Skin of body (tissue), 2 donors: ENCODE data around the gene GOT1. TPM values are rescaled to one million over a fixed set of nuclear protein-coding genes. Genes with fewer than 3 reads are reported as not detected.

Experiments
- DNase-seq: peaks from one replicate; lab custom pipeline; 2025; lab: John Stamatoyannopoulos, UW
- total RNA-seq: library from RNA; depleted of rRNA; stranded (reverse); fragments of >200 nt; gene quantifications from one replicate; pipeline ENCODE4 v1.2.3, GENCODE V29; 2014

GOT1 gene
- total RNA-seq = 15.2 TPM

DNA sequence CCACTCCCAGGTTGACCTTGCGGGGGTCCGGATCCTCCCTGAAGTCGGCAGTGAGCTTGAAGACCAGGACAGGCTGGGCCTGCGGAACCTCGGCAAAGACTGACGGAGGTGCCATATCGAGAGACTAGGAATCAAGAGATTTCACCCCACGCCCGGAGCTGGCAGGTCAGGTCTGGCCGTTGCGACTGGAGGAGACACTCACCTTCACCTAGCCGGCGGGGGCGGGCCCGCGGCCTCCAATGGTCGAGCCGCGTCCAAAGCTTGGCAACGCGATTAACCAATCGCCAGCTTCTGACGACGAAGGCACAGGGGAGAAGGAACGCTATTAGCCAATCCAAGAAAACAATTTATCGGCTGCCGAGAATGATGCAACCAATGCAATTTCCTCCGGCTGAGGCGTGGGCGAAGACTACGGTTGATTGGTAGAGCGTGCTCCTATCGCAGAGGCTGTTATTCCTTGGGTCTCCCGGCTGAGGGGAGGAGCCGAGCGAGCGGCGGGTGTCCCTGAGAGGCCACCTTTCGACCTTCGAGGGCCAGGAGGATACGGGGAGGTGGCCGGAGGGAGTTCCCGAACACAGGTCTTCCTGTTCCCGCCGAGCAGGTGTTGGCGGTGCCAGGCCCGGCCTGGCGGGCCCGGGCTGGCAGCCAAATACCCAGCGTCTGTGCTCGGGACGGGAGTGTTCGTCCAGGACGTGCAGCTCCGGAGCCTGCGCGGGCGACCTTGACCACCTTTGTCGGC, at the start of gene GOT1:
GOT1 (minus strand) TSS at position 174 of the 739 bp plus-strand sequence; CDS start at position 115, 59 bp downstream.
- DNase-seq = peak; percentile 99

DNA sequence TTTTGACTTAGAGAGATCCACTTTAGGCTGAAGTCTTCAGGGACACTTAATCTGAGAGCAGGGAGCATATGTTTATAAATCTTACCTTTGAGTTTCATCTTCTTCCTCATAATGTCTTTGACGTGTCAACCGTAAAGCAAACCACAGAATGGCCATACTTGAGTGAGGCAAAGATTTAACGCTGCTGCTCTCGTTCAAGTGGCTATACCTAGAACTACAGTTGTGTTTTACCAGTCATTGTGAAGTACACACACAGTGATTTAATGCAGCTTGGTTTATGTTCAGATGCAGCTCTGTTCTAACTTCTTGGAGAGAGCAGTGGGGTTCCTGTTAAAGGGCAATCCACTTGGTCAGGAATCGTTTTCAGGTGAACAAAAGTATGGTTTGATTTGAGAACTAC, 39.9 kb upstream of the GOT1 start:
- DNase-seq = no peak

DNA sequence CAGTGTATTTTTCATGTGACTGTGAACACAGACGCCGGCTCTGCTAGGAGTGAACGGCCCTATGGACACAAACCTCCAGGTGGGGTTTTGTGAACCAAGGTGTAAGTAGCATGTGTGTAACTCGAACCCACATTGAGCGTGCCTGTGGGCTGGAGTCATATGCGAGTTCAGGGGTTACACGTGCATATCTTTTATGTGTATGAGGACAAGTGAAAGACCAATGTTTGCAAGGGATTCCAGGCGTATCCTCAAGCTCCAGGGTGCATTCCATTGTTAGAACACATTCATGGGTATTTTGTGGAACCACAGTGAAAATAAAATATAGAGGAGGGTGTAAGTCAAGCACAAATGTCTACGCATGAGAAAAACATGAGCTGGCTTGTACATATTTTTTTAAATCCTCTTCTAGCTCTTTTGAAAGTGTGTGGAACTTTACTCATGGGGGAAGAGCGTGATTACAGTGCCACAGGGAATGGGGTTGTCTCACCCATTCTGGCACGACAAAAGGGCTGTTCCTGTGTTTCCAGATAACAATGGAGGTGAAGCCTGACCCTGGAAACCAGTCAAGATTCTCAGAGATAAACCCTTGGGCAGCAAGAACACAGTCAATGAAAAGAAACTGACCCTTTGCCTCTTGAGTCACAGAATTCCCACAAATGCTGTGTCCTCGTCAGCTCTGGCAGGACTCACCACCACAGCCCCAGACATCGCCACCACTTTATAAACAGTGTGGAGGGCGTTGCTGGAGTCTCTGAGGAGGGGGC, 37.0 kb upstream of the GOT1 start:
- no peak for DNase-seq

DNA sequence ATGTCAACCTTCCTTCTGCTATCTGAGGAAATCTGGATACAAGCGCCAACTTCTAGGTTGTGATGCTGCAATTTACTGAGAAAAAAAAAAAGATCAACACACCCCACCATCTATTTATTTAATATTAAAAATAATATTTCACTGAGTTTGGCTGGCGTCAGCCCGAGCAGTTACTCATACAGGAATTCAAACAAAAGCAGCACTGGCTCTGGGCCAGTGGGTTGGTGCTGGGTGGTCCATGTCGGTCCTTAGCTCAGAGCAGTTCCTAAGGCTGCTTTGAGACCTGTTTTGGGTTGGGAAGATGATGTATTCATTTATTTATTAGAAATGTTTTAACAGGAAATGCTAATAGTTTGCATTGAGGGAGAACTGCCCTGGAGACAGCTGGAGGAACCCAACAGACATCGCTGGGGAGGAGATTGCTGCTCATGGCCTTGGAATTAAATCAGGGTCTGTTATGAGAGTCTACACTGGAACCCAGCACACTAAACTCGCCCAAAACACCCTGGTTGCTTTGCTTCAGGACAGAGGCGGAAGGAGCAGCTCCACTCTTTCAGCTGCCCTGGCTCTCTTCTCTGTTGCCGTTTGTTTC, 36.3 kb upstream of the GOT1 start:
- DNase-seq = no peak

DNA sequence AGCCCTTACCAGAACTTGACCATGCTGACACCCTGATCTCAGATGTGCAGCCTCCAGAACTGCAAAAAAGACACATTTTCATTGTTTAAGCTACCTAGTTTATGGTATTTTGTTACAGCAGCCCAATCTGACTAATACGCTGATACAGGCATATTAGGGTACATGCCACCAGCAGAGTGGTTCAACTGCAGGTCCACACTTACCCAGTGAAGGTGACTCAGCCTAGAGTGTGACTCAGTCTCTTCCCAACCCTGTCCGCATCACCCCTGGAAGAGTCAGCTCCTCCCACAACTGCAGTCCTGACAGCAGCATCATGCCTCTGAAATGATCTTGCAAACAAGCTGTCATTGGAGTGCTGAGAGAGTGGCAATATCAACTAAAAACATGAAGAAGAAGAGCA, 30.8 kb upstream of the GOT1 start:
- no peak for DNase-seq

DNA sequence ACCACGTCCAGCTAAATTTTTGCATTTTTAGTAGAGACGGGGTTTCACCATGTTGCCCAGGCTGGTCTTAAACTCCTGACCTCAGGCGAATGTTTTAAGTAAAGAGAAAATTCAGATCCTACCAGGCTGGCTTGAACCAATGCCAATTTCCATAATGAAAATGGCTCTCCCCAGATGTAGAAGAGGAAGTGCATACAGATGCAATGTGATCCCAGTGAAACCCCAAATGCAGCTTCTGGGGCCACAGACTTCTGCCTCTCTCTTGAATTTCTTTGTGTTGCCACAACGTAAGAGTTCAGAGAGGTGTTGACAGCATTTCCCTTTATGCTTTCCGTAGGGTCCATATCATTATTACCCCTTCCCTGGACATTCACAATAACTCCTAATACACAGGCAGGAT, 29.6 kb upstream of the GOT1 start:
- no peak for DNase-seq

DNA sequence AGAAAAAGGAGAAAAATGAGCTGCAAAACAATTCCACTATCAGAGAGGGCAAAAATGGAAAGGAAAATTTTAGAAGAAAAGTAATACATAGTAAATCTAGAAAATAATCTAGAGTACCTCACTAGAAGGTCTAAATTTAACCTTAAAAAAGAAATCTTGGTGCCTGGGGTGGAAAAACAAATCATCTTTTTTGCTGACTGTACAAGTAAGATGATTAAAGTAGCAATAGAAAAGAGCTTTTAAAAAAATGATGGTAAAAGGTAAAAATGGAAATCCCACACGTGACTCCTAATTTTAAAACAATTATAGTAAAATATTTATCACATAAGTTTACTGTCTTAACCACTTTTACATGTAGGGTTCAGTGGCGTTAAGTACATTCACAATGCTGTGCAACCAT, 28.8 kb upstream of the GOT1 start:
- DNase-seq = no peak

DNA sequence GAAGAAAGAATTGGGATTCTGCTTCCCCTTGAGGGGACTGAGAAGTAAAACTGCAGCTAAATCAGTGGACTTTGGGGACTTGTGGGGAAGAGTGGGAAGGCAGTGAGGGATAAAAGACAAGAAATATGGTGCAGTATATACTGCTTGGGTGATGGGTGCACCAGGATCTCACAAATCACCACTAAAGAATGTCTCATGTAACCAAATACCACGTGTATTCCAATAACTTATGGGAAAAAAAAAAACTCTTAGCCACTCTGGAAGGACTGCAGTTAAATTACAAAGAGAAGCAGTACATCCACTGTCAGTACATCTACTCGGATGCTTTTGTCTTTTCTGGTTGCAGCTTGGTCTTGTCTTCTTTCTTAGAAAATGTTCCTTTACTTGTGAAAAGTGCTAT, 27.4 kb upstream of the GOT1 start:
- no peak for DNase-seq

DNA sequence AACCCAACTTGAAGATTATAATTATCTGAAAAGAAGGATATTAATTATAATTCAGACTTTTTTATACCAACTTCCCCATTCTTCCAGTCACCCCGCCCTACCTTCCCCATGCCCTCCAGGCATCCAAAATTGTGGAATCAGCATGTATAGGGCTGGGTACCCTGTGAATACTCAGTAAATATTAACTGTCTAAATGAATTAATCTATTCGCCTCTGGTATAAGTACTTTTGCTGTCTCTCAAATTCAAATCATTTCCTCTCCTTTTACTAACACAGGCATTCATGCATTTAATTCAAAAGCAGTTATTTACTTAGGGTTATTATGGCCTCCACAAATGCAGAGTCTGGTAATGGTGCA, 26.5 kb upstream of the GOT1 start:
- DNase-seq = no peak

DNA sequence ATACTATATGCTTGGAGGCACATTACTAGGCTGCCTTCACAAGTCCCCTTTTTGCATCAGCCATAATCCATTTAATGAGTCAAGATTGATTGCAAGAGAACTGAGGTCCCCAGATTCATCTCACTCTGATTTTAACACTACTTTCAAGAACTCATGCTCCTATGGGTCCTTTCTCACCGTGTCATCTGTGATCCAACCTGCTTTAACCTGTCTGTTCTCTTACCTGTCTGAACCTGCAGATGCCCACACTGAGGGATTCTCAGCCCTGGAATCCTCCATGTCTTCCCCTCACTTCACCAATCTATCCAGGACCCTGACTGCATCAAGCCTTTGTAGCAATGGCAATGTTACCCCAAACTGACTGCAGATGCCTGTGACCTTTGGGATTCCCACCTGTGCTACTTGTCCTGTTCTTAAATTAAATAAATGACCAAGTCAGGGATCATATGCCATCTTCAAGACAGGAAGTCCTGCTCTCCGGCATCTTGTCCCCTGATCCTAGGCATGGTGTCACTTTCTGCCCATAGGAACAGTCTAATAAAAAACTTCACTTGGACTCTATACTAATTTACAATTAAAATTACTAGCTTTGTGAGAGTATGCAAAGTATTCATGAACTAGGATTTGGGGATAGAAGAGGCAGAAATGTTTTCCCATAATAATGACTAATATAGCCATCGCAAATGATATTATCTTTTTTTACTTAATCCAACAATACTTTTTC, 25.9 kb upstream of the GOT1 start:
- DNase-seq = no peak

DNA sequence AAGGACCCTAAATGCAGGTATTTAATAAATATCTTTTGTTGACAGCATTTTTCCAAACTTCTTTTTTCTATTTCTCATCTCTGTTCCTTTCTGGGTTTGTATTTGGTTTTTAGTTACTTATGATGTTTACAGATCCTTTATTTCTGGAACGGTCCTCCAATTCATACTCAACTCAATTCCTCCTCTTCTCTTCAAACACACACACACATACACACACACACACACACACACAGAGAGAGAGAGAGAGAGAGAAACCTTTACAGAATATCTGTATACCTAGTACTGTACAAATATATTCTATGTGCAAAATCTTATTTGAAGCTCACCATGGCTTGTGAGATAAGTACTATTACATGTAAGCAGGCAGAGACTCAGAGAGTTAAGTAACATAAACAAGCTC, 21.6 kb upstream of the GOT1 start:
- no peak for DNase-seq

DNA sequence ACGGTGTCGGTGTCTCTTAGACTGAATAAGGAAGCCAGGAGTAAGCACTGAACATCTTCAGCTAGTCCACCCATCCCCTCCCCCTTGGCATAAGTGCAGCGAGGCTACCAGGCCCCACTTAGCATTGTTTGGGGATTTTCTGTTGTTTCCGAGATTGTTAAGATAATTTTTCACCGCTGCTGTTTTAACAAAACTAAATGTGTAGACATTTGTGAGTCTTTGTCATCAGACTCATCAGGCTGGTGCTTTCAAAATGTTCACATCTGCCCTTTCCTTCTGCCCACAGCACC, 21.0 kb upstream of the GOT1 start:
- no peak for DNase-seq

DNA sequence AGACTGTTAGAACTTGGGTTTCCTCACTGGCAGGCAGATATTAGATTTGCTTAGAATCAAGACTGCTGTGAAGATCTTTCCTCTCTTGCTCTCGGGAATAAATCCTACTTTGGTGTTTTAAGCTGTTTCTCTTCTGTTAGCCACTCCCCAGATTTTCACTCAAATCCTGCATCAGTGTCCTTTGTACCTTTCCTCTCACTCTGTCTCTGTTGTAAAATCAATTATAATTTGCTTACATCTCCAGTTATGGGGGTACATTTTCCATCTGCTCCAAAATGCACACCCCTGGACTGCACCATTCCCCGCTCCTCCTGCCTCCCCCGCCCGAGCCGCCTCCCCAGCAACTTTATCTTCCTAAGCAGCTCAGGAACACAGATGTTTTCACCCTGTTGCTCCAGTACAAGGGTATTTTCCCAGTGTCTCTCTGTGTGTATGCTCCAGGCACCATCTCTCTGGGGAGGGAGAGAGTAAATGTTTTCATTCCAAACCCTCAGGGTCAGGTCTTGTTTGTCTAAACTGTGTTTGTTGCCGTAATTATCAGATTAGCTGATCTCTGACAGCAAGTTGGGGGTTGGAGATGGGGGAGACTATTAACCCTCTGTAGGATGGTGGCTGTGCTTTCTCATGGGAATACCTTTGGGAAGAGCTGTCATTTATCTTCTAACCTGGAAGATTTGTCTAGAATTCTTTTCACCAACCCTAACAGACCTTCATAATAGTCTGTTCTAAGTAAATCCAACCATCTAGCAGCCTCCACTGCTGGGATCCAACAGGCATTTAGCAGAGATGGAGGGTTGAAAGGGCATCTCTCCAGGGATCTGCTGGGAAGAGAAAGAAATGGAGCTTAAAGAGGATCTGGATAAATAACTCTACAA, 20.4 kb upstream of the GOT1 start:
- no peak for DNase-seq

DNA sequence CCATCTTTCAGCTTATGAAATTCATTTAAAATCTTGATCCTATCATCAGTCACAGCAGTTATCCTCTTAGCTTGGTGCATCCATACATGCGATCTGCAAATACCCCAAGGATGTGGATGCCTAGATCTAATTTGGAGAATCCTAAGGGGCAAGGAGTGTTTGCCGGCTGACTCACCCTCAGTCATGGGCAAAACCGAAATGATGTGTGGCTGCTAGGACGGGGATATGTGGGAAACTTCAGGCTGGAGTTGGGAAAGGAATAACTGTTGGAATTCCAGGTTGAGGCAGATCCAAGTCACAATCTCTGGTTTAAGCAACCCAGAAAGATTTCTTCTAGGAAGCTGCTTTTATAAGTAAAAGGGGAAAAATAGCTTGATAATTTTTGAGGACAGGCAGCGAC, 19.7 kb upstream of the GOT1 start:
- DNase-seq = no peak

DNA sequence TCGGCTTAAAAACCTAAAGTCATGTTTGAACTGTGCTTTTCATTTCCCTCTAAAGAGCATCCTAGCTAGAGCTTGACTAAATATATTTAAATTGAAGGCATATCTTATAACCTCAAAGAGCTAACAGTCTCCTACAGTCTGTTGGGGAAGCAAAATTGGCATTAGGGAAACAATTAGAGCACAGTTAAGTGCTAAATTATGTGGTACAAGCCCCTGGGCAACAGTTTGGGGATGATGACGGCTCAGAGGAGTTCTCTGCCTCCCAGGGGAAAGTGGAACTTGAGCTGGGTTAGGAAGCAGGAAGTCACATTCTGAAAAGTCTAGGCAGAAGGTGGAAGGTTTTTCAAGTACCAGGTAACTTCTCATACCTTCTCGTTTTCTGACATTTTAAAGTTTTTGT, 18.6 kb upstream of the GOT1 start:
- DNase-seq = no peak

DNA sequence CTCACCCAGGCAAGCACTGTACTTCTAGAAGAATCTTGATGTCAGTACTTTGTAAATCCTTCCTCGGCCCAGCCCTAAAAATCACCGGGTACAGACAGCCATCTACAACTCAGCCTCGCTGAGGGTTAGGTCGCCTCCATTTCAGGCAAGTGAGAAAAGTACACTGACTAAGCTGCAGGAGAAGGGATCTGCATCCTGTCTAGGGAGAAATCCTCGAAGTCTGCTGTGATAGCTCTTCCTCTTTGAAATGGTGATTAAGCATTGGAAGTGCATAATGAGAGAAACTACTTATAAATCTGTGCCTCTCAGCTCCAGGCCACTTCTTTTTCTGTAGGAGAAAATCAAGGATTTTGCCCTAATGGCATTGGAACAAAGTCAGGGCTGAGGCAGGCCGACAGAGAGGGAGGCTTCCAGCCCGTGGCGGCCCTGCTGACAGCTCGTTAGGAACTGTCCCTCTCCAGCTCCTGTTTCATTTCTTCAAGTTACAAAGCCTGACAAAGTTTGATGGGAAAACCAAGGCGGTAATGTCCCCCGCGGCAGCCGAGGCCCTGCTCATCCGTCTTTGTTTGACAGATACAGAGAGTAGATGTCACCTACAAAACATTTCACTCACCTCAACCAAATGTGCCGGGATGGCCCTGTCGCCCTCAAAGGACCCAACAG, 14.1 kb upstream of the GOT1 start:
- DNase-seq = no peak

DNA sequence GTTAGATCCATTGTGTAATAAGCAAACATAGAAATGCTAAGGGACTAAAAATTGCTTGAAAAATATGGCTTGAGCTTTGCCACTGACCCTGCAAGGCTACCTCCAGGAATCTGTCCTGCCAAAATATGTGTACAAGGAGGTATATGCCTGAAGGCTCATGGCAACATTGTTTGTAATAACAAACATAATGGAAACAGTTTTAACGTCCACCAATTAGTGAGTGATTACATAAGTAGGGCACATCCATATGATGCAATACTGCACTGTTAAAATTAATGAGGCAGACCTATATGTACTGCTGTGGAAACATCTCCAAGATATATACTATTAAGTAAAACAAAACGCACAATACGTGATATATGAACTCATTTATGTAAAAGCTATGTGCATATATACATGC, 13.1 kb upstream of the GOT1 start:
- no peak for DNase-seq

DNA sequence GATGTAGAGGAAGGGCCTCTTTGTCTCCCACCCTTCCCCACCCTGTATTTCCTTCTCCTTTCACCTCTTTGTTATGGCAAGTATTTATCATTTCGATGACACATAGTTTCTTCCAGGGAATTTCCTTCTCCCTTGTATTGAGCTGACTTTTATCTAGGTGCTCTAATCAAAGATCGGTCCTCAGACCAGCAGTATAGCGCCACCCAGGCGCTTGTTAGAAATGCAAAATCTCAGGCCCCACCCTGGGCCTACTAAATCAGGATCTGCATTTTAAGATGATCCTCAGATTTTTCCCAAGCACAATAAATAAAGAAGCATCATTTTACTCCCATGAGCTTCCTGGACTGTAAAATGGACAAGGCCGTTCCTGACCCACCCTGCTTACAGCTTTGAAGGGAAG, 12.0 kb upstream of the GOT1 start:
- no peak for DNase-seq

DNA sequence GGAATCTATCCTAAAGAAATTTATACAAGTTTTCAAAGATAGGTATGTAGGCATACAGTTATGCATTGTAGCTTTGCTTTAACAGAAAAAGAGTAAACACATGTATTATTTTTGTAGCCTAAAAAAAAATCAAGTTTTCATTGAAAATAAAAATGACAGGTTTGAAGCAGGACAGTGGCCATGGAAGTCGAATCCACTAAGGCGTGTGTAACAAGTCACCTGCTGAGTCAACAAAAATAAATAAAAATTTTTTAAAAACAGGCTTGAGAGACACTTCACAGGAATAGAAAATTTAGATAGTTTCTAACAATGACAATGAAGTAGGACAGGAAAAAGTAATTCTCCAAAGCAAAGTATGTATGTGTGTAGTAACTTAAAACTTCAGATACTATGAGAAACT, 8.5 kb upstream of the GOT1 start:
- no peak for DNase-seq

DNA sequence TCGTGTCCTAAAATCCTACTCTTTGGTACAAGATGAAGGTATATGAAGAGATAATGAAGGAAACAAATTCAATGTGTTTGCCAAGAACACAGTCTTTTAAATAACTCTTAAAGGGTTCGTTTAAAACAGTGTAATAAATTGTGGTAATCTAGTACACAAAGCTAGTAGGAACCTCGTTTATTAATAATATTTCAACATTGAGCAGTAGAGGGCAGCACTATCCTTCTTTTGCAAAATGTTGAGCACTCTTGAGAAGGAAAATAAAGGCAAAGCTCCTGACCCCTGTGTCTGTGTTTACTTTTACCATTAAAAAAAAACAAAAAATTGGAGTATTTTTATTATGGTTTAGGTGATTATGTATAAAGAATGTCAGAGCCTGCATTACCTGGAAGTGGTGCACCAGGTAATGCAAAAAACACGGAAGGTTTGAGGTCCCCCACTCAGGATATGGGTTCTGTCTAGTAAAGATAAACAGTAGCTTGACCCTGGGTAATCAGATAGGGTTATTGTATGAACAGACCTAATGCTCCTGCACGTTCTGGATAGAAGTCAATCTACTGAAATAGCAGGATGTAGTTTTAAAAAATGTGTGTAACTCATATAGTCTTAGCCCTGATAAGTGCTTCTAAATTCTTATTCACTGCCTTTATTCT, 5.7 kb upstream of the GOT1 start:
- DNase-seq = no peak
